Hepatocyte (in vitro differentiated cells): Measurements from ENCODE around the gene TXNRD1. TPM values are rescaled to one million over a fixed set of nuclear protein-coding genes. Genes with fewer than 3 reads are reported as not detected.

ENCODE experiments used
- DNase-seq: peaks from one replicate; pipeline ENCODE4 v3.0.0-alpha.2; 2016; ENCODE audit warnings: low spot score
- H2AFZ ChIP-seq: fragments of 200-600 bp; sonication (generic); 2 replicates; pipeline ENCODE4 v1.6.0; 2016; ENCODE audit warnings: antibody characterized with exemption, mild to moderate bottlenecking
- H3K27ac ChIP-seq: fragments of 200-600 bp; sonication (generic); 2 replicates; pipeline ENCODE4 v1.5.1; 2016; ENCODE audit warnings: mild to moderate bottlenecking
- H3K27me3 ChIP-seq: fragments of 200-600 bp; sonication (generic); 2 replicates; pipeline ENCODE4 v1.6.1; 2016
- H3K36me3 ChIP-seq: fragments of 200-600 bp; sonication (generic); replicated peaks from 2 replicates; pipeline ENCODE4 v1.5.1; 2016; ENCODE audit warnings: low read depth; ENCODE audit not compliant: insufficient read depth
- H3K4me1 ChIP-seq: fragments of 200-600 bp; sonication (generic); 2 replicates; pipeline ENCODE4 v1.5.1; 2016; ENCODE audit warnings: mild to moderate bottlenecking, moderate library complexity; ENCODE audit not compliant: insufficient read depth
- H3K4me2 ChIP-seq: fragments of 200-600 bp; sonication (generic); 2 replicates; pipeline ENCODE4 v1.6.0; 2016
- H3K4me3 ChIP-seq: fragments of 200-600 bp; sonication (generic); 2 replicates; pipeline ENCODE4 v1.5.1; 2016; ENCODE audit warnings: mild to moderate bottlenecking
- H3K79me2 ChIP-seq: fragments of 200-600 bp; sonication (generic); 2 replicates; pipeline ENCODE4 v1.6.0; 2017; ENCODE audit warnings: mild to moderate bottlenecking
- H3K9me2 ChIP-seq: fragments of 200-600 bp; sonication (generic); replicated peaks from 2 replicates; pipeline ENCODE4 v1.6.0; 2017; ENCODE audit warnings: mild to moderate bottlenecking; ENCODE audit not compliant: insufficient read depth
- H3K9me3 ChIP-seq: fragments of 200-600 bp; sonication (generic); 2 replicates; pipeline ENCODE4 v1.5.1; 2016; ENCODE audit warnings: low read depth, mild to moderate bottlenecking
- H4K20me1 ChIP-seq: fragments of 200-600 bp; sonication (generic); 2 replicates; pipeline ENCODE4 v1.6.0; 2016; ENCODE audit warnings: mild to moderate bottlenecking; ENCODE audit not compliant: insufficient read depth, poor library complexity, severe bottlenecking
- EZH2 ChIP-seq: fragments of 200-600 bp; sonication (generic); IDR thresholded peaks from 2 replicates; pipeline ENCODE4 v1.6.1; 2016; ENCODE audit warnings: antibody characterized with exemption, mild to moderate bottlenecking, borderline replicate concordance
- EZH2phosphoT487 ChIP-seq: fragments of 200-600 bp; sonication (generic); IDR thresholded peaks from one replicate; pipeline ENCODE4 v1.6.1; 2018; ENCODE audit warnings: antibody characterized with exemption, mild to moderate bottlenecking, low read depth, moderate library complexity; ENCODE audit not compliant: unreplicated experiment, severe bottlenecking
- WGBS: methylation state at CpG from one replicate; pipeline ENCODE4 v1.1.6; 2016; ENCODE audit warnings: low lambda C conversion rate; ENCODE audit errors: missing lambda C conversion rate; 5-methylcytosine and 5-hydroxymethylcytosine counted together
- polyA plus RNA-seq: library from polyadenylated mRNA; unstranded; fragments of >200 nt; fragmentation: Nextera tagmentation; extraction: Ambion mirVana; gene quantifications from 2 replicates; pipeline ENCODE4 v1.2.1, GENCODE V29; 2016
- total RNA-seq: library from RNA; depleted of rRNA; stranded (reverse); fragments of >200 nt; gene quantifications from 2 replicates; pipeline ENCODE4 v1.2.3, GENCODE V29; 2014
- TF ChIP-seq, protein P1 (sequence below): fragments of 200-600 bp; sonication (generic); IDR thresholded peaks from 2 replicates; pipeline ENCODE4 v1.5.1; 2016; ENCODE audit warnings: antibody characterized with exemption, mild to moderate bottlenecking; ENCODE audit not compliant: poor library complexity

Gene TXNRD1
- total and polyA plus RNA-seq, 2 experiments from 2014 or later, result 49.8 to 113 TPM

DNA sequence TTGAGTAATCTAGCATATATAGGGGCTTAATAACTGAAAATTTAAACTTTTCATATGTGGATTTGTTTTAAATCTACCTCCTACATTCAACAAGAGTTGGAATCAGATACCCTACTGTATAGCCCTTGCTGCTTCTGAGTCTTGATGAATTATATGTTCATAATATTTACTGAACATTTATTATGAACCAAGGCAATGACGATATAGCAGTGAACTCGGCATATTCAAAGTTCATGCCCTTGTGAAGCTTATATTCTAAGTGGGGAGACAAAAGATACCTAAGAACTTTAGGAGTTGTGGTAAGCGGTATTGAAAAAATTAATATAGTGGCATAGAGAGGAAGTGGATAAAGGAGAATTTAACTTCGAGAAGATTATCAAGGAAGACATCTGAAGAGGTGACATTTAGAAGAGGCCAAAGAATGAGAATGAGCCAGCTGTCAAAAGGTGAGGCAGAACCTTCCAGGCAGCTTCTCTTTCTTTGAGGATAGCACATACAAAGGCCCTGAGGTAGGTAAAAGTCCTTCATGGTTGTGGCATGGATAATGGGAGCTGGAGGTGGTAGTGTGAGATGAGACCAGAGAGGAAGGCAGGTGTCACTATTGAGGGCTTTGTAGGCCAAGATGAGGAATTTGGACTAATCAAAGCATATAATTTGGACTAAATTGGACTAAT, 98.1 kb downstream of the TXNRD1 start:
- Histone ChIP-seq H2AFZ (no peak overlapping the region), H3K27ac (no peak overlapping the region), H3K9me3 (no peaks in the 10 kb centered on the region), H3K4me3 (no peak overlapping the region), H3K27me3 (no peaks in the 10 kb centered on the region), H3K36me3 (peaks cover 4% of the 10 kb centered on the region), H3K79me2 (peaks cover 36% of the 10 kb centered on the region), H3K4me1 (no peaks in the 10 kb centered on the region), H3K9me2 (no peaks in the 10 kb centered on the region), H4K20me1 (peaks cover 6% of the 10 kb centered on the region), H3K4me2 (no peak overlapping the region)
- WGBS, result 70% methylated on average over 4 of the region's 4 CpGs
- no peak for TF ChIP-seq EZH2phosphoT487
- no peak for TF ChIP-seq EZH2
- TF ChIP-seq, protein P1, sequence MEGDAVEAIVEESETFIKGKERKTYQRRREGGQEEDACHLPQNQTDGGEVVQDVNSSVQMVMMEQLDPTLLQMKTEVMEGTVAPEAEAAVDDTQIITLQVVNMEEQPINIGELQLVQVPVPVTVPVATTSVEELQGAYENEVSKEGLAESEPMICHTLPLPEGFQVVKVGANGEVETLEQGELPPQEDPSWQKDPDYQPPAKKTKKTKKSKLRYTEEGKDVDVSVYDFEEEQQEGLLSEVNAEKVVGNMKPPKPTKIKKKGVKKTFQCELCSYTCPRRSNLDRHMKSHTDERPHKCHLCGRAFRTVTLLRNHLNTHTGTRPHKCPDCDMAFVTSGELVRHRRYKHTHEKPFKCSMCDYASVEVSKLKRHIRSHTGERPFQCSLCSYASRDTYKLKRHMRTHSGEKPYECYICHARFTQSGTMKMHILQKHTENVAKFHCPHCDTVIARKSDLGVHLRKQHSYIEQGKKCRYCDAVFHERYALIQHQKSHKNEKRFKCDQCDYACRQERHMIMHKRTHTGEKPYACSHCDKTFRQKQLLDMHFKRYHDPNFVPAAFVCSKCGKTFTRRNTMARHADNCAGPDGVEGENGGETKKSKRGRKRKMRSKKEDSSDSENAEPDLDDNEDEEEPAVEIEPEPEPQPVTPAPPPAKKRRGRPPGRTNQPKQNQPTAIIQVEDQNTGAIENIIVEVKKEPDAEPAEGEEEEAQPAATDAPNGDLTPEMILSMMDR, result no peak
- no peak for DNase-seq

DNA sequence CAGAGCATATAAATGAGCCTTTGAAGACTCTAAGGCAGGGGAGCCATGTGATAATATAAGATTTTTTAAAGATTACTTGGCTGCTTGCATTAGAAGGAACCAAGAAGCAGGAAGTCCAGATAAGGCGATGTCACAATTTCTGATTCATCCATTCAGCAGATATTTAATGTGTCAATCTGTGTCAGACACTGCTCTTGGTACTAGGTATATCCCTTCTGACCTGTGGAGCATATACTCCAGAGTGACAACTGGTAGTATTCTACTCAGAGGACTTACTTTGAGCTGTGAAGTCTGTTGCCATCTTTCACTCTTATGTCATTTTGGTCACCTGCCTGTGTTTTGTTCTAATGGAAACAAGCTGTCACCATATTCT, 98.6 kb downstream of the TXNRD1 start:
- no peaks in the 10 kb centered on the region for H3K9me2 ChIP-seq
- TF ChIP-seq EZH2phosphoT487 (no peak), EZH2 (no peak)
- TF ChIP-seq, protein P1, result no peak
- H4K20me1 ChIP-seq, result peaks cover 6% of the 10 kb centered on the region
- H3K27ac ChIP-seq, result no peak overlapping the region
- H3K36me3 ChIP-seq, result peaks cover 4% of the 10 kb centered on the region
- H3K4me2 ChIP-seq, result no peak overlapping the region
- no peak for DNase-seq
- 95% methylated on average over 1 of the region's 1 CpG for WGBS
- H3K4me1 ChIP-seq, result no peaks in the 10 kb centered on the region
- no peaks in the 10 kb centered on the region for H3K9me3 ChIP-seq
- H3K4me3 ChIP-seq, result no peak overlapping the region
- peaks cover 33% of the 10 kb centered on the region for H3K79me2 ChIP-seq
- no peaks in the 10 kb centered on the region for H3K27me3 ChIP-seq
- H2AFZ ChIP-seq, result no peak overlapping the region

DNA sequence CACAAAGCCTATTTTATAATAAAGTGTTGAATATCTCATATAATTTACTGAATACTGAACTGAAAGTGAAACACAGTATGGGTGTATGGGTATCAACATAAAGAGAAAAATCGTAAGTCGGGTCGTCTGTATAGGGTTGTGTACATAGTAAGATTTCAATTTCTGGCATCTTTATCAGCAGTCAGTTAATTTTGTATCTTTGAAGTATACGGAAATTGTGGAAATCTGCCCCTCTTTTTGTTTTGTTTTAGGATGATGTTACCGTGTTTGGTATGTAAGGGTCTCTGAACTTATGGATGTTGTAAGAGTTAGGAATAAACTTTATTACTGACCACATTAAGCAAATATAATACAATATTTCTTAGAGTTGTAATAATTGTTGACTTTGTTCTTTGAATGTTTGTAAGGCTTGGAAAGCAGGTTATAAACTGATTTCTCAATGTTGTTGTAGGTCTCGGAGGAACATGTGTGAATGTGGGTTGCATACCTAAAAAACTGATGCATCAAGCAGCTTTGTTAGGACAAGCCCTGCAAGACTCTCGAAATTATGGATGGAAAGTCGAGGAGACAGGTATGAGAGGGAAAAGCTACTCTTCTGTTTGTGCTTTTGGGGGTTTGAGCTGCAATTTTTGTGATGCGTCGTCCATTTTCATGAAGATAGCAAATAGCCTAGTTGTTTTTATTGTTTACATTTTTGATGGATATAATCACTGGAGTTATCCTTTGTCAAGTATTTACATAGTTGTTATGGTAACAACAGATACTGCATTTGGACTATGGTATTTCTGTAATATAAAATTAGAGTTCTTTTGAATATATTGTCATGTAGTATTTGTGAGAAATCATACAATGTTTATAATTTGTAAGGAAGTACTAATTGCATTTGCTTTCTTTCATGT, 100.0 kb downstream of the TXNRD1 start:
- Histone ChIP-seq H4K20me1 (peaks cover 5% of the 10 kb centered on the region), H3K79me2 (peaks cover 22% of the 10 kb centered on the region), H3K4me1 (no peaks in the 10 kb centered on the region), H2AFZ (no peak overlapping the region), H3K4me3 (no peak overlapping the region), H3K27ac (no peak overlapping the region), H3K4me2 (no peak overlapping the region), H3K27me3 (no peaks in the 10 kb centered on the region), H3K9me2 (no peaks in the 10 kb centered on the region), H3K36me3 (peaks cover 4% of the 10 kb centered on the region), H3K9me3 (no peaks in the 10 kb centered on the region)
- WGBS, result 89% methylated on average over 10 of the region's 10 CpGs
- TF ChIP-seq EZH2 (no peak), EZH2phosphoT487 (no peak)
- TF ChIP-seq, protein P1, result no peak
- no peak for DNase-seq
